ENCODE measurements around the gene KIF23. TPM values are rescaled to one million over a fixed set of nuclear protein-coding genes. Genes with fewer than 3 reads are reported as not detected.

KIF23 gene
- 18.1 and 39.0 TPM in 2 replicates for total RNA-seq

DNA sequence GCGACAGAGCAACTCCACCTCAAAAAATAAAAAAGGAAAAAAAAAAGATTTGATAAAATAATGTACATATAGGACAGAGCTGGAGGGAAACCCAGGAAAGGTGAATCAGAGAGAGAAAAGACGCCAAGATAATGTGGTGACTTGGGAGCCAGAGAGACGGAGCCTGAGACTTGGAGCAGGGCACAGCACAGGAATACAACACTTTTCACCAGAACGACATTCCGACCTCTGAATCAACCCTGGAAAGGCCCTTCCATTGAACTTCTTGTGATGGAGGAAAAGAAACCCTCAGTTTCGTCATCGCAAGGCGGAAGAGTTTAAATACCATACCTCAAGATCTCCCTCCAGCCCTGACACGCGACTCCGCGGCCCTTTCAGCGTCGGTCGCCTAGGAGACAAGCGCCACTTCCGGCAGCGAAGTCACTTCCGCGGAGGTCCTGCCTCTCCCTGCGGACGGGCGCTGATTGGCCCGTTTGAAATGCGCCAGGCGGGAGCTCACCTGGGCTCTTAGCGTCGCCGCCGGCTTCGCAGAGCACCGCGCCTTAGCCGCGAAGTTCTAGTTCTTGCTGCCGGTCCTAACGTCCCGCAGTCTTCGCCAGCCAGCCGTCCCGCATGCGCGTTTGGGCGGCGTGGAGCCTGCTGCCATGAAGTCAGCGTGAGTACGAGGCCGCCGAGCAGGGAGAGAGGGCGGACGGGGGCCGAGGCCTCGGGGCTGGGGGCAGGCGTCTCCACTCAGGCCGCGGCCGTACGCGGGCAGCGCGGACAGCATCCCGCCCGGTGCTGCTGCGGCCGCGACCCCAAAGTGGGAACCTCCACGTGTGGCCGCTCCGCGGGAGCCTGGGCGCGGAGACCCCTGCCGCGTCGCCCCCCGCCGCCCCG lies at the start of gene KIF23:
Gene KIF23 (plus strand): TSS at position 528 of the 879 bp plus-strand sequence. CDS start 117 bp downstream, at position 645.

DNA sequence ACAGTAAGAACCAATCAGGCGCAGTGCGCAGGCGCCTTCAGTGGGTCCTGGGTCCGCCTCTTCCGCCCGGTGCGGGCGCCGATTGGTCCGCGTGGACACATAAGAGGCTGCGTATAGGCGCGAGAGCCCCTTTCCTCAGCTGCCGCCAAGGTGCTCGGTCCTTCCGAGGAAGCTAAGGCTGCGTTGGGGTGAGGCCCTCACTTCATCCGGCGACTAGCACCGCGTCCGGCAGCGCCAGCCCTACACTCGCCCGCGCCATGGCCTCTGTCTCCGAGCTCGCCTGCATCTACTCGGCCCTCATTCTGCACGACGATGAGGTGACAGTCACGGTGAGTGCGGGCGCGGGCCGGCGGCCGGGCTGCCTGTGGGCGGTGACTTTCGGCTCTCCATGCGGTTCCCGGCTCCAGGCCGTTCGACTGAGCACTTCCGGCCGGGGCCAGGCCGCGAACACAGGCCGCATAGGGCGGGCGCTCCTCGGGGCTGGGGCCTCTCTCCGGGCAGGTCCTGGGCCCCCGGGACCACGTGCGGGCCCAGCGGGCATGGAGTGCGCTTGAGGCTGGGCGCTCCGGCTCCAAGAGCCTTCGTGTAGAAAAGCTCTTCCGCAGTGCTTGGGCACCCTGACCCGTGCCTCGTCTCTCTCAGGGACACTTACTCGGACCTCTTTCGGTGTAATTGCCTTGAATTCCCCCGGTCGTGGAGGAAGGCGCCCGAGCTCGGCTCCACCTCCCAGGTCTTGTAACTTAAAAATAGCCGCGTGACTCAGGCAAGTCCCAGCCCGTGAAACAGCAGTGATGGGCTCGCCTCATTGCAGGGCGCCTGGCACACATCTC lies 38.8 kb downstream of the KIF23 start, which contains the start of gene RPLP1:
Gene RPLP1 (plus strand): TSS at position 127 of the 830 bp plus-strand sequence. CDS start 131 bp downstream, at position 258.

Other genes starting within 250 kb of the KIF23 start
- gene PAQR5, start 115.4 kb upstream of the KIF23 start, total RNA-seq: 0.28 and 0.36 TPM in 2 replicates
- gene RPLP1, start 38.5 kb downstream of the KIF23 start, total RNA-seq: 55.3 and 60.4 TPM in 2 replicates

Data from endothelial cell of coronary artery (primary cell).